Gastrocnemius medialis (tissue), 4 donors: ENCODE results near the gene ZNF598. TPM values are rescaled to one million over a fixed set of nuclear protein-coding genes. Genes with fewer than 3 reads are reported as not detected.

Experiments
- ATAC-seq, 2 donors: fragments of 150-250 bp; one replicate each; pipeline ENCODE4 v1.9.1; 2016
- DNase-seq, 2 donors: peaks; one replicate each; pipeline ENCODE4 v3.0.0-alpha.2; 2019
- H3K27ac ChIP-seq, 4 donors: fragments of 200-600 bp; sonication (generic); 1 replicate in 1 of 4; 2 replicates in 3 of 4; pipeline ENCODE4 v1.5.1; 2016 to 2018; ENCODE audit warnings: mild to moderate bottlenecking in 2 of 4, moderate library complexity in 1 of 4
- H3K27me3 ChIP-seq, 3 donors: fragments of 200-600 bp; sonication (generic) in 2 of 3; 1 replicate in 1 of 3; 2 replicates in 2 of 3; pipeline versions ENCODE4 v1.5.1 to v1.6.0; 2016 to 2019; ENCODE audit warnings: mild to moderate bottlenecking in 1 of 3, moderate library complexity in 1 of 3
- H3K36me3 ChIP-seq, 2 donors: fragments of 200-600 bp; sonication (generic) in 1 of 2; one replicate each; pipeline ENCODE4 v1.5.1; 2017 to 2018
- H3K4me1 ChIP-seq, 2 donors: fragments of 200-600 bp; sonication (generic) in 1 of 2; one replicate each; pipeline ENCODE4 v1.5.1; 2016 to 2017; ENCODE audit warnings: mild to moderate bottlenecking in 2 of 2
- H3K4me3 ChIP-seq, 4 donors: fragments of 200-600 bp; sonication (generic) in 3 of 4; 1 replicate in 1 of 4; 2 replicates in 3 of 4; pipeline ENCODE4 v1.5.1; 2016 to 2019; ENCODE audit warnings: mild to moderate bottlenecking in 2 of 4
- H3K9me3 ChIP-seq, 3 donors: fragments of 200-600 bp; sonication (generic) in 2 of 3; 1 replicate in 1 of 3; 2 replicates in 2 of 3; pipeline ENCODE4 v1.5.1; 2016 to 2019
- POLR2A ChIP-seq, 2 donors: fragments of 450-650 bp; IDR thresholded peaks; one replicate each; pipeline ENCODE4 v1.6.1; 2017; ENCODE audit warnings: antibody characterized with exemption in 2 of 2, mild to moderate bottlenecking in 2 of 2, moderate library complexity in 2 of 2
- in situ Hi-C, 4 donors: fragments of 200-750 bp; cut with MboI; loops; one replicate each; pipeline versions ENCODE4 v1.15.0 to v1.8.0; 2017; ENCODE audit warnings: low sequenced_read_pairs in 4 of 4
- intact Hi-C: fragments of 100-400 bp; cut with DNase I; formaldehyde crosslinking; loops from one replicate; pipeline ENCODE4 v1.15.1; 2023; ENCODE audit warnings: low total_unique reads
- total RNA-seq, 4 donors: library from RNA; depleted of rRNA; stranded (reverse); fragments of >200 nt; gene quantifications; one replicate each; pipeline versions ENCODE4 v1.1.0 to v1.2.3, GENCODE V29; 2016
- TF ChIP-seq, protein P1 (sequence below), 5 experiments: fragments of 450-650 bp in 3 of 5; fragments of 200-600 bp in 2 of 5; sonication (generic) in 2 of 5; IDR thresholded peaks in 4 of 5; conservative IDR thresholded peaks in 1 of 5; 1 replicate in 4 of 5; 2 replicates in 1 of 5; pipeline ENCODE4 v1.5.1; 2016 to 2019; ENCODE audit warnings: antibody characterized with exemption in 5 of 5, mild to moderate bottlenecking in 3 of 5, moderate library complexity in 3 of 5

ZNF598 gene
- total RNA-seq, 4 donors from 2014 or later, result 57.0 to 92.2 (median 75.4) TPM

DNA sequence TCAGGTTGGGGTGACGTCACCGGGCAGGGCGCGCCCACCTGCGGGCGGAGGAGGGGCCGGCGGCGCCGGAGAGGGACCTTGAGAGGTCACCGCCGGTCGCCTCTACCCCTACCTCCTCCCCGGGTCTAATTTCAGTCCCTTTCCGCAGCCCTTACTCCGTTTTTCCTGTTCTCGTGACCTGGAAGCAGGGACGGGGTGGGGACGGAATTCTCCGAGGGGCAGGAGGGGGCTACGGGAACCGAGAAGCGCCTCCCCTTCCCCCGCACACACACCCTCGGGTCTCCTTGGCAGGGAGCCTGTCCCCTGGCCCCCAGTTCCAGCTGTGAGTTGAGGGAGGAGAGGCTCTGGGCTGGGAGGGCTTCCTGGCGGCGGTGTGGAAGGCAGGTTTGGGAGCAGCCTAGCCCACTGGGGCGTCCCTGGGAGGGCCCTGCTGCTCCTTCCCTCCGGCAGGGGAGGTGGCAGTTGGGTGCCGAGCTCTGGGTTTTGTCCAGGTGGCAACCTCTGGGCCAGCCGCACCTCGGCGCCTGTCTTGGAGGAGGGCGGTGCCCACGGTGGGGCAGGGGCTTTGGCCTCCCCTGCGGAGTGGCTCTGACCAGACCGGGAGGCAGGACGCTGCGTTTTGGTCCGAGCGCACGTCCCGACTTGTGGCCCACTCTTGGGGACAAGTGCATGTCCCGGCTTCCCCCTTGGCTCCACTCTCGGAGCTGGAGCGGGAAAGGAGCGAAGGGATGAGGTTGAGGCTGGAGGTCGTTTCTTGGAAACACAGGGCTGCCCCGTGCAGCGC is 19.1 kb downstream of the ZNF598 start:
- TF ChIP-seq POLR2A (IDR thresholded peaks at IDR 0.05), result no peak
- TF ChIP-seq, protein P1, sequence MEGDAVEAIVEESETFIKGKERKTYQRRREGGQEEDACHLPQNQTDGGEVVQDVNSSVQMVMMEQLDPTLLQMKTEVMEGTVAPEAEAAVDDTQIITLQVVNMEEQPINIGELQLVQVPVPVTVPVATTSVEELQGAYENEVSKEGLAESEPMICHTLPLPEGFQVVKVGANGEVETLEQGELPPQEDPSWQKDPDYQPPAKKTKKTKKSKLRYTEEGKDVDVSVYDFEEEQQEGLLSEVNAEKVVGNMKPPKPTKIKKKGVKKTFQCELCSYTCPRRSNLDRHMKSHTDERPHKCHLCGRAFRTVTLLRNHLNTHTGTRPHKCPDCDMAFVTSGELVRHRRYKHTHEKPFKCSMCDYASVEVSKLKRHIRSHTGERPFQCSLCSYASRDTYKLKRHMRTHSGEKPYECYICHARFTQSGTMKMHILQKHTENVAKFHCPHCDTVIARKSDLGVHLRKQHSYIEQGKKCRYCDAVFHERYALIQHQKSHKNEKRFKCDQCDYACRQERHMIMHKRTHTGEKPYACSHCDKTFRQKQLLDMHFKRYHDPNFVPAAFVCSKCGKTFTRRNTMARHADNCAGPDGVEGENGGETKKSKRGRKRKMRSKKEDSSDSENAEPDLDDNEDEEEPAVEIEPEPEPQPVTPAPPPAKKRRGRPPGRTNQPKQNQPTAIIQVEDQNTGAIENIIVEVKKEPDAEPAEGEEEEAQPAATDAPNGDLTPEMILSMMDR (IDR thresholded peaks at IDR 0.05 in 4 of 5, conservative IDR thresholded peaks at IDR 0.05 in 1 of 5), result no peak
- no peak overlapping the region for H3K27ac ChIP-seq
- no peak overlapping the region for H3K4me3 ChIP-seq
- ATAC-seq (no peak), DNase-seq (no peak)
- peaks cover 7 to 16% of the 10 kb centered on the region in 2 donors for H3K4me1 ChIP-seq
- peaks cover 30 to 38% (median 34%) of the 10 kb centered on the region in 3 donors for H3K27me3 ChIP-seq
- peaks cover 0 to 18% of the 10 kb centered on the region in 2 donors for H3K36me3 ChIP-seq
- in situ Hi-C loops, result no loop called here
- H3K9me3 ChIP-seq, result no peaks in the 10 kb centered on the region
- intact Hi-C loops, result no loop called here

DNA sequence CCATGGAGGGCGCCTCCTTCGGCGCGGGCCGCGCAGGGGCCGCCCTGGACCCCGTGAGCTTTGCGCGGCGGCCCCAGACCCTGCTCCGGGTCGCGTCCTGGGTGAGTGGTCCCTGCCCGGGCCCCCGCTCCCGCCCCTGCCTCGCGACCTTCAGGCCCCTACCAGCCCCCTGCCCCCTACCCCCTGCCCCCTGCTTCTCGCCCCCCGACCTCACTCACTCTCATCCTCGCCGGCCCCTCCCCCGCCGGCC is 19.6 kb downstream of the ZNF598 start:
- Histone ChIP-seq H3K27ac (no peak overlapping the region), H3K4me1 (peaks cover 12 to 21% of the 10 kb centered on the region in 2 donors), H3K4me3 (no peak overlapping the region), H3K27me3 (peaks cover 30 to 38% (median 34%) of the 10 kb centered on the region in 3 donors), H3K9me3 (no peaks in the 10 kb centered on the region), H3K36me3 (peaks cover 0 to 20% of the 10 kb centered on the region in 2 donors)
- ATAC-seq (no peak), DNase-seq (no peak)
- intact Hi-C loops, result no loop called here
- in situ Hi-C loops, result no loop called here
- TF ChIP-seq, protein P1 (IDR thresholded peaks at IDR 0.05 in 4 of 5, conservative IDR thresholded peaks at IDR 0.05 in 1 of 5), result no peak
- no peak for TF ChIP-seq POLR2A (IDR thresholded peaks at IDR 0.05)

DNA sequence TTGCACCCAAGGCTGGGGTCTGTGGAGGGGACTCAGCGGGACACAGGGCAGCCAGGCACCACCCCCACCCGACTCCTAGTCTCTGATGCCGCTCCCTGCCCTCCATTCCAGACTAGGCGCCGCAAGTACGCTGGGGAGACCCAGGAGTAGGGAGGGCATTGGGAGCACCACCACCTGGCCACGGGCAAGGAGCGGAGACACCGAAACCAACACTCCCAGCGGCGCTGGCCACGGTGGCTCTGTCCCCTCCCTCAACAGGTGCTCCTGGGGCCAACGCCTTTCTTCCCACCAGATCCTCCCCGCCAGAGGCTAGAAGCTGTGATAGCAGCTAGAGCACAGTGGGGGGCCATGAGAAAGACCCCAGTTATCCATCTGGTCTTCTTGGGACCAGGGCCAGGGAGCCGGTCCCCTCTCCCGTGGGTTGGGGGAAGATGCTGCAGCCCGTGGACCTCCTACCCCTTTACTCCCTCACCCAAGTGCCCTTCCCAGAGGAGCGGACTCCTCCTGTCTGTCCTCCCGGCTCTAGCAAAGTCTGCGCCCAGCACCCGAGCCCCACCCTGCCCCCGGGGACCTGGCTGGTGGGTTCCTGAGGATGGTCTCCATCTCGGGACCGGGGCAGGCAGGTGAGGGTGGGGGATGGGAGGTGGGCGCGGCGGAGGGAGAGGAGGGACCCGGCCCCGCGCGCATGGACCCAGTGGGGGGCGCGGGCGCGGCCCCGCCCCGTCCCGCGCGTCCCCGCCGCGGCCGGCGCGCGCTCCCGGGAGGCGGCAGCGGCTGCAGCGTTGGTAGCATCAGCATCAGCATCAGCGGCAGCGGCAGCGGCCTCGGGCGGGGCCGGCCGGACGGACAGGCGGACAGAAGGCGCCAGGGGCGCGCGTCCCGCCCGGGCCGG is 20.2 kb downstream of the ZNF598 start, which contains the start of gene SYNGR3:
SYNGR3 (plus strand) TSS at position 762 of the 892 bp plus-strand sequence. CDS start 133 bp downstream, outside the sequence.
- in situ Hi-C loops, result no loop called here

DNA sequence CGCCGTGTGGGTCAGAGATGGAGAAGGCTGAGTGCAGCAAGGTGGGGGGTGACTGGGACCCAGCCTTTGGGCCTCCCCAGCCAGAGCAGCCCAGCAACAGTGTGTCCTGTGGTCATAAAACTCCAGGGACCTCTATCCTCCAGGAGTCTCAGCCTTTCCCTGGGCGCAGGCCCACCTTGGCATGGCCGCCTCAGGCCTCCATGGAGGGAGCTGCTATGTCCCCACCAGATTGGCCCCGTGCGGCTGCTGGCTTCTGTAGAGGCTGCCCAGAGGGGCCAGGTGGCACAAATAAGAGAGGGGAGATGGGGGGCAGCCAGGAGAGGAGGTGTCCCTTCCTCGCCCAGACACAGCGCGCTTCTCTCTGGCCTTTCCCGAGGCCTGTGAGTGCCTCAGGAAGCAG is 22.4 kb downstream of the ZNF598 start:
- H3K36me3 ChIP-seq, result peaks cover 0 to 20% of the 10 kb centered on the region in 2 donors
- H3K4me3 ChIP-seq, result no peak overlapping the region
- H3K9me3 ChIP-seq, result no peaks in the 10 kb centered on the region
- DNase-seq (no peak), ATAC-seq (no peak)
- H3K27ac ChIP-seq, result no peak overlapping the region
- intact Hi-C loops, result loop anchor here (10.0 kb wide), 1 partner anchor 372 kb away; the partner anchor contains the start of genes CRAMP1 and IFT140
- peaks cover 19 to 29% of the 10 kb centered on the region in 2 donors for H3K4me1 ChIP-seq
- TF ChIP-seq POLR2A (IDR thresholded peaks at IDR 0.05), result no peak
- TF ChIP-seq, protein P1 (IDR thresholded peaks at IDR 0.05 in 4 of 5, conservative IDR thresholded peaks at IDR 0.05 in 1 of 5), result no peak
- peaks cover 30 to 35% (median 34%) of the 10 kb centered on the region in 3 donors for H3K27me3 ChIP-seq
- in situ Hi-C loops, result no loop called here

More for the DNA sequence above, 20.2 kb downstream of the ZNF598 start, which contains the start of gene SYNGR3:
- intact Hi-C loops, result loop anchor here (10.0 kb wide), 1 partner anchor 375 kb away; the partner anchor contains the start of genes CRAMP1 and IFT140
- Histone ChIP-seq H3K27ac (no peak within 1 kb of the TSS), H3K9me3 (no peaks in the 10 kb centered on the region), H3K4me3 (no peak within 1 kb of the TSS), H3K36me3 (peaks cover 0 to 20% of the 10 kb centered on the region in 2 donors), H3K4me1 (peaks cover 16 to 27% of the 10 kb centered on the region in 2 donors), H3K27me3 (peaks cover 30 to 38% (median 34%) of the 10 kb centered on the region in 3 donors)
- no peak for DNase-seq
- TF ChIP-seq, protein P1 (IDR thresholded peaks at IDR 0.05 in 4 of 5, conservative IDR thresholded peaks at IDR 0.05 in 1 of 5), result no peak
- no peak for ATAC-seq
